Trophoblast cell (in vitro differentiated cells and primary cell): Measurements from ENCODE around the gene RIC8B.

Experiments used
- DNase-seq, 2 donors: peaks; one replicate each; pipeline ENCODE4 v3.0.0-alpha.2; 2016
- H2AFZ ChIP-seq: 2 replicates; pipeline ENCODE4 v1.6.1; 2013; ENCODE audit warnings: low read length, moderate library complexity, mild to moderate bottlenecking; ENCODE audit not compliant: insufficient read depth, poor library complexity
- H2AK5ac ChIP-seq: 2 replicates; pipeline ENCODE4 v1.6.1; 2013; ENCODE audit warnings: mild to moderate bottlenecking, low read length
- H2BK120ac ChIP-seq: 2 replicates; pipeline ENCODE4 v1.6.1; 2013; ENCODE audit warnings: low read length, mild to moderate bottlenecking, moderate library complexity; ENCODE audit not compliant: insufficient read depth, poor library complexity
- H2BK12ac ChIP-seq: 2 replicates; pipeline ENCODE4 v1.6.1; 2013; ENCODE audit warnings: mild to moderate bottlenecking, low read length, moderate library complexity
- H2BK5ac ChIP-seq: 2 replicates; pipeline ENCODE4 v1.6.1; 2013; ENCODE audit warnings: low read length, low read depth, moderate library complexity, mild to moderate bottlenecking; ENCODE audit not compliant: poor library complexity
- H3K14ac ChIP-seq: 2 replicates; pipeline ENCODE4 v1.6.1; 2013; ENCODE audit warnings: mild to moderate bottlenecking, low read length
- H3K18ac ChIP-seq: 2 replicates; pipeline ENCODE4 v1.6.1; 2013; ENCODE audit warnings: mild to moderate bottlenecking, low read length
- H3K23ac ChIP-seq: 2 replicates; pipeline ENCODE4 v1.6.1; 2013; ENCODE audit warnings: low read length
- H3K27ac ChIP-seq: 2 replicates; pipeline ENCODE4 v1.5.1; 2013; ENCODE audit warnings: low read depth, mild to moderate bottlenecking, inconsistent platforms, low read length, moderate library complexity
- H3K27me3 ChIP-seq: 2 replicates; pipeline ENCODE4 v1.6.1; 2013; ENCODE audit warnings: inconsistent platforms, mild to moderate bottlenecking, low read length, moderate library complexity; ENCODE audit not compliant: insufficient read depth
- H3K36me3 ChIP-seq, 2 experiments: 1 replicate in 1 of 2; 2 replicates in 1 of 2; pipeline ENCODE4 v1.6.1; 2013; ENCODE audit warnings: low read length in 2 of 2, mild to moderate bottlenecking in 2 of 2, moderate library complexity in 1 of 2; ENCODE audit not compliant: insufficient read depth in 2 of 2, control insufficient read depth in 1 of 2
- H3K4ac ChIP-seq: 2 replicates; pipeline ENCODE4 v1.6.1; 2013; ENCODE audit warnings: low read depth, mild to moderate bottlenecking, low read length, moderate library complexity
- H3K4me1 ChIP-seq, 2 experiments: 1 replicate in 1 of 2; 2 replicates in 1 of 2; pipeline ENCODE4 v1.6.1; 2013; ENCODE audit warnings: low read length in 2 of 2, mild to moderate bottlenecking in 2 of 2, moderate library complexity in 1 of 2; ENCODE audit not compliant: insufficient read depth in 2 of 2, control insufficient read depth in 1 of 2
- H3K4me2 ChIP-seq: 2 replicates; pipeline ENCODE4 v1.6.1; 2013; ENCODE audit warnings: inconsistent platforms, mild to moderate bottlenecking, low read length, moderate library complexity
- H3K4me3 ChIP-seq: 2 replicates; pipeline ENCODE4 v1.5.1; 2013; ENCODE audit warnings: mild to moderate bottlenecking, low read depth, low read length, inconsistent platforms
- H3K79me1 ChIP-seq: one replicate; pipeline ENCODE4 v1.6.1; 2013; ENCODE audit warnings: low read length
- H3K79me2 ChIP-seq: 2 replicates; pipeline ENCODE4 v1.6.1; 2013; ENCODE audit warnings: low read length, mild to moderate bottlenecking; ENCODE audit not compliant: control insufficient read depth, insufficient read depth, poor library complexity
- H3K9ac ChIP-seq: 2 replicates; pipeline ENCODE4 v1.6.1; 2013; ENCODE audit warnings: mild to moderate bottlenecking, low read length
- H3K9me3 ChIP-seq: 2 replicates; pipeline ENCODE4 v1.6.1; 2013; ENCODE audit warnings: low read depth, mild to moderate bottlenecking, control low read depth, inconsistent platforms, low read length; ENCODE audit not compliant: insufficient read depth
- H4K12ac ChIP-seq: 2 replicates; pipeline ENCODE4 v1.6.1; 2013; ENCODE audit warnings: low read depth, mild to moderate bottlenecking, low read length, moderate library complexity
- H4K8ac ChIP-seq: 2 replicates; pipeline ENCODE4 v1.6.1; 2013; ENCODE audit warnings: low read depth, mild to moderate bottlenecking, low read length, moderate library complexity
- H4K91ac ChIP-seq: one replicate; pipeline ENCODE4 v1.6.1; 2013; ENCODE audit warnings: low read depth, mild to moderate bottlenecking, low read length, moderate library complexity
- WGBS: extraction: QIAGEN DNeasy Blood & Tissue Kit; methylation state at CpG from one replicate; pipeline ENCODE4 v1.1.7; 2013; ENCODE audit warnings: missing lambda C conversion rate; ENCODE audit not compliant: insufficient read length, insufficient coverage; ENCODE audit errors: extremely low coverage; 5-methylcytosine and 5-hydroxymethylcytosine counted together

Gene RIC8B

DNA sequence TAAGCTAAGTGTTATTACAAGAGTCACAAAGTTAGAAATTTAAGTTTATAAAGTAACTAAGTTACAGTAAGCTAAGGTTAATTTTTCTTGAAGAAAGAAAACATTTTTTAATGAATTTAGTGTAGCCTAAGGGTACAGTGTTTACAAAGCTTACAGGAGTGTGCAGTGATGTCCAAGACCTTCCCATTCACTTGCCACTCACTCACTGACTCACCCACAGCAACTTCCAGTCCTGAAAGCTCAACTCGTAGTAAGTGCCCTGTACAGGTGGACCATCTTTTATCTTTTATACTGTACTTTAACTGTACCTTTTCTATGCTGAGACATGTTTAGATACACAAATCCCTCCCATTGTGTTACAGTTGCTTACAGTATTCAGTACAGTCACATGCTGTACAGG lies 120.3 kb downstream of the RIC8B start:
- Histone ChIP-seq H2AFZ (no peak overlapping the region), H2BK12ac (no peak overlapping the region), H3K9ac (no peak overlapping the region), H3K4me1 (no peaks in the 10 kb centered on the region), H3K27ac (no peak overlapping the region), H2BK120ac (no peak overlapping the region), H3K27me3 (no peaks in the 10 kb centered on the region), H4K8ac (no peak overlapping the region), H3K79me2 (no peaks in the 10 kb centered on the region), H4K12ac (no peak overlapping the region), H2BK5ac (no peak overlapping the region), H3K4ac (no peak overlapping the region), H3K79me1 (no peaks in the 10 kb centered on the region), H2AK5ac (no peak overlapping the region), H3K4me2 (no peak overlapping the region), H3K36me3 (no peaks in the 10 kb centered on the region), H3K23ac (no peak overlapping the region), H3K9me3 (no peaks in the 10 kb centered on the region), H3K4me3 (no peak overlapping the region), H3K18ac (no peak overlapping the region), H4K91ac (no peak overlapping the region), H3K14ac (no peak overlapping the region)
- no CpG with 5 or more reads among the region's 1 CpG for WGBS
- no peak for DNase-seq

DNA sequence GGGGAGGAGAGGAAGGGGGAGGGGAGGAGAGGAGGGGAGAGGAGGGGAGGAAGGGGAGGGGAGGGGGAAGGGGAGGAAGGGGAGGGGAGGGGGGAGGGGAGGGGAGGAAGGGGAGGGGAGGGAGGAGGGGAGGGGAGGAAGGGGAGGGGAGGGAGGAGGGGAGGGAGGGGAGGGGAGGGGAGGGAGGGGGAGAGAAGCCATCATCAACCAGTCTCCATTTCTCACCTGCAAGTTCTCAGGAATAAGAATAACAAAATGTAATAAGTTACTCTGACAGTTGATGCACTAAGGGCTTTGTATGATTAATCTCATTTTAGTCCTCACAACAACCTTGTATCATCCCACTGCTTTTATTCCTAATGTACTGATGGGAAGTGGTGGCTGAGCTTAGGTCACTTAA lies 122.1 kb downstream of the RIC8B start:
- Histone ChIP-seq H3K27ac (no peak overlapping the region), H3K4me1 (no peaks in the 10 kb centered on the region), H3K79me2 (no peaks in the 10 kb centered on the region), H2AFZ (no peak overlapping the region), H3K4me2 (no peak overlapping the region), H2BK12ac (no peak overlapping the region), H3K4me3 (no peak overlapping the region), H2BK5ac (no peak overlapping the region), H3K36me3 (no peaks in the 10 kb centered on the region), H3K23ac (no peak overlapping the region), H3K4ac (no peak overlapping the region), H3K9ac (no peak overlapping the region), H4K12ac (no peak overlapping the region), H2BK120ac (no peak overlapping the region), H3K9me3 (no peaks in the 10 kb centered on the region), H3K14ac (no peak overlapping the region), H3K79me1 (no peaks in the 10 kb centered on the region), H2AK5ac (no peak overlapping the region), H3K27me3 (no peaks in the 10 kb centered on the region), H3K18ac (no peak overlapping the region), H4K8ac (no peak overlapping the region), H4K91ac (no peak overlapping the region)
- DNase-seq = no peak

DNA sequence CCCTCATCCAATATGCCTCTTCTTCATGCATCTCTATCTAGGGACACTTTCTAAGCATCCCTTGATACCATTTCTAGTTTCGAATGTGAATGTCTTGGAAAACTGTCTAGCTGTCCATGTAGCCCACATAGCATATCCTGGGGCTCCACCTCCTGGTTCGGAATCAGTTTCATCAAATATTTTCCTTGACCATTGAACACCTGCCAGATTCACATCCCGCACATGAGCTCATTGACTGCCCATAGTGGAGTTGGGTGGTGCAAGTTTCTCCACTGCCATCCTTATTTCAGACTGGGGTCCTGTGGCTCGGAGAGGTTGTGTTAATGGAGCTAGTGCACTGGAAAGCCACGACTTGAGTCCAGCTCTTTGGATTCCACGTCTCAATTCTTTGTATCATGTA lies 122.6 kb downstream of the RIC8B start:
- WGBS = no CpG with 5 or more reads among the region's 6 CpGs

DNA sequence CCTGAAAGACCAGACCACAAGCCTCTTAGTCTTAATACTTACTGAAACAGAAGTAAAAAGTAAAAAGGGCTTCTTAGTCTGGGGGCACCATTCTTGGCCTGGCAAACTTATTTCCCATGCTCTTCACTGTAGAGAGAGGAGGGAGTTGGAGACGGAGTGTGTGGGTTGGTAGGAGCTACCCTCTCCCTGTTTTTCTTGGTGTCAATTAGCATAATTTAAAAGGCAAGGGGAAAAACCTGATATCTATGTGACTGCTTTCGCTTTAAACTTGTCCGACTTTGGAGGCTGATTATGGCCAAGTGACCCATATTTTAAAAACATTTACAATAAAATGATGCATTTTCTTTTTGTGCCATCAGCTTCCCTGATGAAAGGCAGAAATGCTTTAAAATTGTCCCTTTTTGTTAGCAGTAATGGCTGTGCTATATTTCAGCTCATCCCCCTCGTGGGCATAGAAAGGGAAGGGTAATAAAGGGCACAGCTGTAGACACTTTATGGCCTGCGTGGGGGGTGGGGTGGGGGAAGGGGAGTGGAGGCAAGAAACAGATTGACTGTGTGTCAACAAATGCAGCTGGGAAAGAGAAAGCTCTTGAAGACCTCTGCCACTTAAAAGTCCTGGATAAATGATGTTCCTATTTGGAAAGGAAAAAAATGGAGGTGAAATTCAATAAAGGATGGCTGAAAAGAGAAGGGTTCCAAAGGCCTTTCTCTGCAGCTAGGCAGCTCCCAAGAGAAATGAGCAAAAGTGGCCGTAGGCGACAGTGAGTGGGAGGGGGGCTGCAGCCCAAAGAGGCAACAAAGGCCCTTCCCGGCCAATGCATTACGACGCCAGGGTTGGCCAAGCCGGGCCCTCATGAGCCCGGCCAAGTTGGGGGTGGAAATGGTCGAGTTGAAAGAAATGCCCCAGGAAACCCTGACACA lies 123.8 kb downstream of the RIC8B start:
- Histone ChIP-seq H3K79me1 (no peaks in the 10 kb centered on the region), H2BK5ac (no peak overlapping the region), H4K12ac (no peak overlapping the region), H3K27ac (no peak overlapping the region), H3K36me3 (no peaks in the 10 kb centered on the region), H3K9me3 (no peaks in the 10 kb centered on the region), H2AFZ (no peak overlapping the region), H2BK12ac (no peak overlapping the region), H3K18ac (no peak overlapping the region), H3K4me1 (peaks cover 0 to 1% of the 10 kb centered on the region in 2 experiments), H3K4ac (no peak overlapping the region), H4K8ac (no peak overlapping the region), H3K23ac (no peak overlapping the region), H3K14ac (no peak overlapping the region), H2BK120ac (no peak overlapping the region), H3K27me3 (no peaks in the 10 kb centered on the region), H3K4me3 (no peak overlapping the region), H3K4me2 (no peak overlapping the region), H3K9ac (no peak overlapping the region), H3K79me2 (no peaks in the 10 kb centered on the region), H2AK5ac (no peak overlapping the region), H4K91ac (no peak overlapping the region)
- DNase-seq = no peak
- no CpG with 5 or more reads among the region's 13 CpGs for WGBS

More for the DNA sequence above, 122.6 kb downstream of the RIC8B start:
- Histone ChIP-seq H3K36me3 (no peaks in the 10 kb centered on the region), H4K12ac (no peak overlapping the region), H3K4me3 (no peak overlapping the region), H3K9ac (no peak overlapping the region), H3K4me2 (no peak overlapping the region), H3K27ac (no peak overlapping the region), H3K18ac (no peak overlapping the region), H2AK5ac (no peak overlapping the region), H4K8ac (no peak overlapping the region), H2BK12ac (no peak overlapping the region), H3K79me1 (no peaks in the 10 kb centered on the region), H2AFZ (no peak overlapping the region), H3K9me3 (no peaks in the 10 kb centered on the region), H3K23ac (no peak overlapping the region), H3K27me3 (no peaks in the 10 kb centered on the region), H3K4me1 (no peaks in the 10 kb centered on the region), H2BK5ac (no peak overlapping the region), H4K91ac (no peak overlapping the region), H3K14ac (no peak overlapping the region), H2BK120ac (no peak overlapping the region), H3K4ac (no peak overlapping the region), H3K79me2 (no peaks in the 10 kb centered on the region)
- no peak for DNase-seq
